AG09319 (cell line): ENCODE data around the gene ZBTB20.
A peak's percentile ranks its signal among the peaks of the same experiment; 100 is the strongest.

Source experiments
- DNase-seq: peaks from one replicate; pipeline ENCODE4 v3.0.0-alpha.2; 2010; ENCODE audit warnings: low read depth; ENCODE audit errors: extremely low read depth
- CTCF ChIP-seq: IDR thresholded peaks from 2 replicates; pipeline ENCODE4 v1.5.1; 2011; ENCODE audit warnings: low read depth, mild to moderate bottlenecking, inconsistent platforms, low read length, moderate library complexity

Gene ZBTB20

GRCh38 chr3:114329823-114330222, 817.3 kb downstream of the ZBTB20 start:
- no peak for DNase-seq
- no peak for TF ChIP-seq CTCF

- DNase-seq: no peak
- TF ChIP-seq CTCF: no peak
Observed at GRCh38 chr3:114328345-114328744, 818.7 kb downstream of the ZBTB20 start.

GRCh38 chr3:114327665-114328064, 819.4 kb downstream of the ZBTB20 start:
- no peak for TF ChIP-seq CTCF
- DNase-seq: no peak

- no peak for DNase-seq
- no peak for TF ChIP-seq CTCF
Observed at GRCh38 chr3:114323546-114324254, 823.4 kb downstream of the ZBTB20 start.

GRCh38 chr3:114320246-114320645, 826.8 kb downstream of the ZBTB20 start:
- DNase-seq: no peak

GRCh38 chr3:114319453-114319852, 827.6 kb downstream of the ZBTB20 start:
- no peak for TF ChIP-seq CTCF
- DNase-seq: peak; percentile 14

More at GRCh38 chr3:114320246-114320645, 826.8 kb downstream of the ZBTB20 start:
- TF ChIP-seq CTCF: no peak

GRCh38 chr3:114318295-114318694, 828.8 kb downstream of the ZBTB20 start:
- no peak for DNase-seq
- no peak for TF ChIP-seq CTCF
